NB4 (cell line): ENCODE measurements around the gene FBXW4.

Experiments
- MAX ChIP-seq: IDR thresholded peaks from 2 replicates; pipeline ENCODE4 v1.6.1; 2011; ENCODE audit warnings: low read depth, low read length
- MYC ChIP-seq: IDR thresholded peaks from 2 replicates; pipeline ENCODE4 v1.6.1; 2011; ENCODE audit warnings: low read depth, low read length
- POLR2A ChIP-seq: IDR thresholded peaks from 2 replicates; pipeline ENCODE4 v1.6.1; 2011; ENCODE audit warnings: mild to moderate bottlenecking; ENCODE audit not compliant: insufficient read length; ENCODE audit errors: extremely low read depth
- TF ChIP-seq, protein P1 (sequence below): IDR thresholded peaks from one replicate; pipeline ENCODE4 v1.5.1; 2012; ENCODE audit warnings: low read depth, low read length

DNA sequence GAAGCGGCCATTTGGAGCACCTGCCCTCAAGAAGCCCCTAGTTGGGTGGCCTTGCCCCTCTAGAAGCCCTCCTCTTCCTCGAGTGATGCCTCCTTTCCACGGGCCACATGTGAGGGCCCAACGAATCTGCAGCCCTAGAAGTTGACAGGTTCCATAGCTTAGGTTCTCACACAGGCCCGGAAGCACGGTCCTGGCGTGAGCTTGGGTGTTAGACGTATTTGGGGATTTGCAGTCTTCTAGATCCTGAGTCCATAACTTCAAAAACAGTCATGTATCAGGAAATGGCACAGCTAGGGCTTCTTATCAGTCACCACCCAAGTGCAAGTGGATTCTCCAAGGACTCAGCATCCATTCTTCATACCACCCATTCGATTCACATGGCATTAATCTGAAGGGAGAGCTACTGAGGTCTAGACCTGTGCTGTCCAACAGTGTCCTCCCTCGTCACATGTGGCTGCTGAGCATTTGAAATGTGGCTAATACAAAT is 477 bp upstream of the FBXW4 start:
- TF ChIP-seq POLR2A (no peak), MAX (peak; percentile 36; the same call in 1 of the 2 replicates), MYC (no peak)
- TF ChIP-seq, protein P1, sequence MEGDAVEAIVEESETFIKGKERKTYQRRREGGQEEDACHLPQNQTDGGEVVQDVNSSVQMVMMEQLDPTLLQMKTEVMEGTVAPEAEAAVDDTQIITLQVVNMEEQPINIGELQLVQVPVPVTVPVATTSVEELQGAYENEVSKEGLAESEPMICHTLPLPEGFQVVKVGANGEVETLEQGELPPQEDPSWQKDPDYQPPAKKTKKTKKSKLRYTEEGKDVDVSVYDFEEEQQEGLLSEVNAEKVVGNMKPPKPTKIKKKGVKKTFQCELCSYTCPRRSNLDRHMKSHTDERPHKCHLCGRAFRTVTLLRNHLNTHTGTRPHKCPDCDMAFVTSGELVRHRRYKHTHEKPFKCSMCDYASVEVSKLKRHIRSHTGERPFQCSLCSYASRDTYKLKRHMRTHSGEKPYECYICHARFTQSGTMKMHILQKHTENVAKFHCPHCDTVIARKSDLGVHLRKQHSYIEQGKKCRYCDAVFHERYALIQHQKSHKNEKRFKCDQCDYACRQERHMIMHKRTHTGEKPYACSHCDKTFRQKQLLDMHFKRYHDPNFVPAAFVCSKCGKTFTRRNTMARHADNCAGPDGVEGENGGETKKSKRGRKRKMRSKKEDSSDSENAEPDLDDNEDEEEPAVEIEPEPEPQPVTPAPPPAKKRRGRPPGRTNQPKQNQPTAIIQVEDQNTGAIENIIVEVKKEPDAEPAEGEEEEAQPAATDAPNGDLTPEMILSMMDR: no peak
